ENCODE measurements around the gene AHNAK. TPM values are rescaled to one million over a fixed set of nuclear protein-coding genes. Genes with fewer than 3 reads are reported as not detected.

AHNAK gene
- total RNA-seq, 1 donor, result 250 TPM

DNA sequence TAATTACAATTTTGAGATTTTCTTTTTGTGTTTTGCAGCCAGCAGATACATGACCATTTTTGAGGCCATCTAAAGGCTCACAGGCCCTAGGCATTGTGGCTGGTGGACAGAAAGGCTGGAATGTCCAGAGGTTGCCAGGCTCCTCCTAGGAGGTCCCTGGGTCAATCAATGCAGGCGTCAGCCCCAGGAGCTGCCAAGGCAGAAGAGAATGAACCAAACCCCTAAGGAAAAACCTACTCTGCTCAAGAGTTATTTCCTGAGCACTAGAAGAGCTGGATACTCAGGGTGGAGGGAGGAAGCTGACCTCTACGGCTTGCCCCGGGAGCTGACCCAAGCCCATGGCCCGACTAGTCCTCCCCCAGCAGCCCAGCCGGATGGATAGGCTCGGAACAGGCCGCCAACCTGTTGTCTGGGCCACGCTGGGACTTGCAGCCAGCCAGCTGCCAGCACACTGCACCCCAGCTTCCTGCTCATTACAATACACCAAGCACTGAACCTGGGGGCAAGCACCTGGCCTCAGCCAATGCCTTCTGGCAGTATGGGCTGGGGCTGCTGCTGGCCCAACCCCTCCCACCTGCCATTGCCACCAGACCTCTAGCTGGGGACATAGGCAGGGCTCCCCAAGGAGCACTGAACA is 133.4 kb downstream of the AHNAK start:
- DNase-seq (ENCODE audit: low read depth in 2 of 3, low spot score in 2 of 3), result no peak

GRCh38 chr11:62411524-62411923 is 135.1 kb downstream of the AHNAK start:
- no peak for DNase-seq (ENCODE audit: low read depth in 2 of 3, low spot score in 2 of 3)

GRCh38 chr11:62410972-62411371 is 135.6 kb downstream of the AHNAK start:
- DNase-seq (ENCODE audit: low read depth in 2 of 3, low spot score in 2 of 3), result no peak

DNA sequence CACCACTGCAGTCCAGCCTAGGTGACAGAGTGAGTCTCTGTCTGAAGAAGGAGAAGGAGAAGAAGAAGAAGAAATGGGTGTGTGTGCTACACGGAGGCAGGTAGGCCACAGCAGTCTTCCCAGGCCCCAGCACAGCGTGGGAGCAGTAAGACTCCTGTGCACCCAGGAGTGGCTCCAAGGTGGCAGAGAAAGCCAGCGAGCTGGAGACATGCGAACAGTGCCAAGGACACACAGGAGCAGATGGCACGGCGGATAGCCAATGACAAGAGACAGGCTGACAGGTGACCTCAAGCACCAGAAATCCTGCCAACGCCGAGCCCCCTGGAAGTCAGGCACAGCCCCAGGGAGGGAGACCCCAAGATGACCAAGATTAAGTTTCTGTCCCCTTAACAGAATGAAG is 136.8 kb downstream of the AHNAK start:
- no peak for DNase-seq (ENCODE audit: low read depth in 2 of 3, low spot score in 2 of 3)

DNA sequence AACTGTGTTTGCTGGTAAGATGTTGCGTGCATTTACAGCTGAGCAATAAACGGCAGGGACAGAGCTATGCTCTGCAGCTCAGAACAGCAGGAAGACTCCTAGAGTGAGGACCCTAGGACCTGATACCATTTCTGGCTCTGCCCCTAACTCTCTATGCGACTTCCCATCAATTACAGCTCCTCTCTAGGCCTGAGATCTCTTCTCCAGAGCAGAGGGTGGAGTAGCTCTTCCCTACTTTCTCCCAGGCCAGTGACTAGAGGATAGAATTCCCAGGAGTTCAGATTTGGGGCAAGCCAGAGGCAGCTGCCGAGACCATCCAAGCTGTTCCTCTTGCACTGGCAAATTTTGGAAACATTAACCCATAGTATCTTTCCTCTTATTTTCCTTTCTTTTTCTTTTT is 140.6 kb downstream of the AHNAK start:
- DNase-seq (ENCODE audit: low read depth in 2 of 3, low spot score in 2 of 3), result no peak

DNA sequence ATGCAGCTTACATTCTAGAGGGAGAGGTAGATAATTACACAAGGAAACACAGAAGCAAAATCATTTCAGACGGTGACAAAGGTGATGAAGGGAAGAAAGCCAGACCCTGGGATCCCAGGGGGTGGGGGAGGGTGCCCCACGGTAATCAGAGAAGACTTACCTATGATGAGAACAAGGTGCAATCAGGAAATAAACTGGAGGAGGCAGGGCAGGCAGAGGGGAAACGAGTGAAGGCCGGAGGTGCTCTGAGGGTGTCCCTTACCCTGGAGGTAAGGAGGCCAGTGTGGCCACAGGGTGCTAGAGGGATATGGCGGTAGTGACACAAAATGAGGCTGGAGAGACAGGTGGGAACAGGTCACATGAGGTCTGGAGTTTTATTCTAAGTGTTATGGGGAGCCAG is 141.7 kb downstream of the AHNAK start:
- DNase-seq (ENCODE audit: low read depth in 2 of 3, low spot score in 2 of 3), result no peak

DNA sequence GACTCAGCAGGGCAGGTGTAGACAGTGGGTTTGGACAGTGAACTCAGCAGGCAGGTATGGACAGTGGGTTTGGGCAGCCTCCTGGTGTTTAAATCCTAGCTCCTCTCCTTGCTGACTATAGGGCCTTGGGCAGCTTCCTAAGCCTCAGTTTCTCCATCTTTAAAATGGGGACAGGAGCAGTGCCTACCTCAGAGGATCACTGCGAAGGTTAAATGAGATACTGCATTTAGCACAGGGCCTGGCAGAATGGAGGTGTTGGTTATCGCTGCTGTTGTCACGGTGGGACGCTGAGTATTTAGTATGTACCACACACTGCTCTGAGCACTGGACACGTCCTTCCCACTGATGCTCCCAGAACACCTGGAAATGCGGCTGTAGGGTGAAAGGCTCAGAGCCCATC is 142.2 kb downstream of the AHNAK start:
- DNase-seq (ENCODE audit: low read depth in 2 of 3, low spot score in 2 of 3), result no peak

DNA sequence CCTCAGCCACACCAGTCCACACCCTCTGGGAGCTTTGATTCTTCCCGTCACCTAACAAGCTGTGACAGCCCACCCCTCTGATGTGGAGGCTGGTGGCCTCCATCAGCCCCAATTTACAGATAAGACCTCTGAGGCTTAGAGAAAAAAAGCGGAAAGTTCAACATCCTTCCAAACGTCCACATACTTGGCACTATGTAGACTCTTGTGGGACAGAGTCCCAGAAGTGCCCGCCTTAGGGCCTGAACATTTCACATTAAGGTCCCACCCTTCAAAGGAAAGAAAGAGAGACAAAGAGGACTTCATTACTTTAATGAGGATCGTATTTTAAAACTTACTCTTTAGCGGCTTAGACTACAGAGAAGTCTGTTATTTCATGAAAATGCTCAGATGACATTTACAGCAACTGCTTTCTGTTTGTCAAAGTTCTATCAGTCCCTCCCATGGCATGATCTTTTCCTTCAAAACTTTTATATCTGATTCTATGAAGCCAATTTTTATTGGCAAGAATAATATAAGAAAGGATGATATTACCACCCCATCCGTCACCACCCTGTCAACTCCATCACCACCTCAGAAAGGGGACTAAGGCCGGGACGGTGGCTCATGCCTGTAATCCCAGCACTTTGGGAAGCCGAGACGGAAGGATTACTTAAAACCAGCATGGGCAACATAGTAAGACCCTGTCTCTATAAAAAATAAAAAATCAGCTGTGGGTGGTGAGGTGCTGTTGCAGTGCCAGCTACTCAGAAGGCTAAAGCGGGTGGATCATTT is 143.5 kb downstream of the AHNAK start:
- no peak for DNase-seq (ENCODE audit: low read depth in 2 of 3, low spot score in 2 of 3)

- DNase-seq (ENCODE audit: low read depth in 2 of 3, low spot score in 2 of 3), result peak in 1 of 3 donors; percentile 42
Measured at GRCh38 chr11:62402226-62402959, 144.2 kb downstream of the AHNAK start.

GRCh38 chr11:62401811-62402210 is 144.8 kb downstream of the AHNAK start:
- DNase-seq (ENCODE audit: low read depth in 2 of 3, low spot score in 2 of 3), result no peak

- DNase-seq (ENCODE audit: low read depth in 2 of 3, low spot score in 2 of 3), result no peak
Measured at GRCh38 chr11:62401356-62401755, 145.2 kb downstream of the AHNAK start.

DNA sequence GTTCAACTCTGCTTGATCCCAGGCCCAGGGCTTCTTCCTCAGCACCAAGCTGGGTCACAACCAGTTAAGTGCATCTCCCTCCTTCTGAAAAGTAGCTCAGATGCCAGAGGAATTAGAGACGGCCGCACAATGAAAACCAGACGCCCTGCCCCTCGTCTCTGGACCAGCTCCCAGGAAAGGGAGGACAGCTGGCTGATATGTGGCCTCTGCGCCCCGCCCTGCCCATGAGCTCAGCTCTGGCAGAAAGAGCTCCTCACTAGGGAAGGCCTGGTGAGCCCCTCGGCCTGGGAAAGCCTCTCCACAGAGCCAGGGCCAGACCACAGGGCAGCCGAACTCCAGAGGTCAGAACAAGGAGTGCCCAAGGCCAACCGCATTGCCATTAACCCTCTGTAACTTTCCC is 145.8 kb downstream of the AHNAK start:
- no peak for DNase-seq (ENCODE audit: low read depth in 2 of 3, low spot score in 2 of 3)

DNA sequence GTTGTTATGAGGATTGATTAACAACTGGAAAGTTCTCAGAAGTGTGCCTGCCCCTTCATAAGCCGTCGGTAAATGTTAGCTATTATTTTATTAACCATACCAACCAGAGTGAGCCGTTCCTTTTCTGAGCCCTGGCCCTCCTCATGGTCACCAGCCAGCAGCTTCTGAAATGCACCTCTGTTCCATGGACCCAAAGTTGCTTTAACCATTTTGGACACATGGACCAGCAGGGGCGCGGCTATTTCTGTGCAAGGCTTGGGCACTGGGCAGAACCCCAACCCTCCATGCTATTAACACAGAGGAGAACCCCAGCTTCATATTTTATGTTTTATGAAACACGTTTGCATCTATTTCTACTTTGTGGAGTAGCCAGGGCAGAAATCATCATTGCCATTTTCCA is 146.3 kb downstream of the AHNAK start:
- DNase-seq (ENCODE audit: low read depth in 2 of 3, low spot score in 2 of 3), result no peak

GRCh38 chr11:62399878-62400266 is 146.7 kb downstream of the AHNAK start:
- DNase-seq (ENCODE audit: low read depth in 2 of 3, low spot score in 2 of 3), result no peak

- DNase-seq (ENCODE audit: low read depth in 2 of 3, low spot score in 2 of 3), result no peak
Measured at GRCh38 chr11:62399172-62399877, 147.3 kb downstream of the AHNAK start.

- DNase-seq (ENCODE audit: low read depth in 2 of 3, low spot score in 2 of 3), result peak in 2 of 3 donors; percentile 30 to 81
Measured at GRCh38 chr11:62398011-62398994, 148.3 kb downstream of the AHNAK start.

DNA sequence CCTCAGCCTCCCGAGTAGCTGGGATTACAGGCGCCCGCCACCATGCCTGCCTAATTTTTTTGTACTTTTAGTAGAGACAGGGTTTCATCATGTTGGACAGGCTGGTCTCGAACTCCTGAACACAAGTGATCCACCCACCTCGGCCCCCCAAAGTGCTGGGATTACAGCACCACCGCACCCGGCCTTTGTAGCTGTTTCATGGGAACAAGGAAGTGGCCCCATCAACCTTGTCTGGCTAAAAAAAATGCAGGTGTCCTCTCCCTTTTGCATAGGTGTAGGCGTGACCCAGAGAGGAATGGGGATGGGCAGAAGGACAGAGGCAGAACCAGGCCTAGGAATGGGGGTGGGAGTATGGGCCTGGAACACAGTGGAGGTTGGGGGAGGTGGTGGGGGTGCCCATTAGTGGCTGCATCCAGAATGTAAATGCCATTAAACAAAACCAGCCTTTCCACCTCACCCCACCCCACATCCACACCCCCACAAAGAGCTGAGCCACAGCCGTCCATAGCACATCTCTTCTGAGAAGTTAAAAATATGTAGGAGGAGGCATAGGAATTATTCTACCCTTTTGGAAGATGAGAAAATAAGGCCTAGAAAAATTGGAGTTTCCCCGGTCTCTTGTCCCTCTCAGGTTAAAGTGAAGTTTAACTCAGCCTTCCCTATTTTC is 150.6 kb downstream of the AHNAK start:
- DNase-seq (ENCODE audit: low read depth in 2 of 3, low spot score in 2 of 3), result no peak

DNA sequence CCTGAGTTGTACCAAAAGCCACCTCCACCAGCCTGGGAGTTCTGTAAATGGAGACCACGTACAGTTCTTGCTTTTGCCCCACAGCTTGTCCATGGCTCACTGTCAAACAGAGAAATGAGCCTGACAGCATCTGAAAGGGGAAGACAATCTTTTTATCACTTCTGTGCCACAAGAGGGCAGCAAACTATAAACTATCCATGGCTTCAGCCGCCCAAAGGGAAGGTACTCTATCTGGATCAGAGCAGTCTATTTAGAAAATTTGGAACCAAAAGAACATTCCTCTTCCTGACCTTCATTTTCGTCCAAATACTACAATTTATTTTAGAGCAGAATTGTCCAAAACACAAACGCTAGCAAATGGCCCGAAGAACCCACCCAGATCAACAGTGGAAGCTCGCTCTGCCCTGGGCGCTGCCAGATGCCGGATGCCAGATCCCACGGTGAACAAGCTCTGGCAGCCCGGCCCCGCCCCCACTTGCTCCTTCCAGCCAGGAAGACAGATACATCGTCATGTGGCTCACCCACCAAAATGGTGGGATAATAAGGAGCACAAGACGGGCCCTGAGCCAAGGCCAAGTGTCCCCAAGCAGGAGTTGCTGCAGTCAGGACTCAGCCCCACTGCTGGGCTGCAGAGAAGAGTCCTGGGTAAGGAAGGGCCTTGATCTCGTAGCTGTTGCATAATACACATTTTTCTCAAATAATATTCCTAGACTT is 151.6 kb downstream of the AHNAK start:
- DNase-seq (ENCODE audit: low read depth in 2 of 3, low spot score in 2 of 3), result peak in 2 of 3 donors; percentile 74 to 86

DNA sequence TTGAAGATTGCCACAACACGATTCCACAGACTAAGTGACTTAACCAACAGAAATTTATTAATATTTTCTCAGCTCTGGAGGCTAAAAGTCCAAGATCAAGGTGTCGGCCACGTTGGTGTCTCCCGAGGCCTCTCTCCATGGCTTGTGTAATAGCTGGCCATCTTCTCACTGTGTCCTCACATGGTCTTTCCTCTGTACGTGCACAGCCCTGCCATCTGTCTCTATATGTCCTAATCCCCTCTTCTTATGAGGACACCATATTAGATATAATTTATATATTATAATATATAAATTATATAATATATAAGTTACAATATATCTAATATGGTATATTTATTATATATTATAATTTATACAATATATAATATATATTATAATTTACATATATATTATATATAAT is 152.9 kb downstream of the AHNAK start:
- DNase-seq (ENCODE audit: low read depth in 2 of 3, low spot score in 2 of 3), result no peak
